ENCODE results near the gene EXD3.

DNA sequence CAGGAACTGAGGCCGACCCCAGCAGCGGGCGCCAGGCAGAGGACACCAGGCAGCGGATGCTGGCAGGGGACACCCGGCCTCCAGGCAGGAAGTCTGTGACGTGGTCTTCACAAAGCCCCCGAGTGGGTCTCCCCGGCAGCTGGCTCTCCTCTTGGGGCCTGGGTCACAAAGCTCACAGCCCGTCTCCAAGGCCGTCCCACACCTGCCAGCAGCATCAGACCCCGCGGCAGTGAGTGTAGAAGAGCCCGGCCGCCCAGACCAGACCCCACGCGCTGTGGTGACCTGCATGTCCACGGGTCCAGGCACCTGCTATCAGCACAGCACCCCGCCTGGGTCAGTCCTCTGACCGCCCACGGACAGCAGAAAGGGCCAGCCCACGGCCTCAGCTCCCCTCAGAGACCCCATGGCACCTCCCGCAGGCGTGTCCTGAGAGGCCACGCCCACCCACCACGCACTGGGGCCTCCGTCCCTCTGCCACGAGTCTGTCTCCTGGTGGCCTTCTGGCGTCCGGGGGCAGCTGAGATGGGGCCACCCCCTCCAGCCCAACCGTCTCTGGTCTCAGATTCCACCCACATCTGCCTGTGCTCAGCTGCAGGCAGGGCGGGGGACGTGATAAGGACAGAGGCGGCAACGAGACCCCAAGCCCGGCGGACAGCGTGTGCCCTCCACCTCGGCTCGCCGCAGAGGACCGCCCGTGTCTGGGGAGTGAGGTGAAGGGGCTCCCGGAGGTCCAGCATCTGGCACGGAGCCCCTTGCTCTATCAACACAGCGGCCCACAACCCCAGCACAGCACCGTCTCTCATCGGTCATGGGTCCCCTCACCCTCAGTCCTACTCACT lies 34.2 kb downstream of the EXD3 start:
- no peak for TF ChIP-seq PREB (CRISPR knock-in tag; IDR thresholded peaks at IDR 0.05)
- no peak for TF ChIP-seq POLR2A (IDR thresholded peaks at IDR 0.05; ENCODE audit: insufficient read depth in 1 of 2, low read depth in 2 of 2, low read length in 2 of 2)
- no peak for TF ChIP-seq PHF5A (CRISPR knock-in tag; IDR thresholded peaks at IDR 0.05; ENCODE audit: low read depth, unreplicated experiment)
- no peak for TF ChIP-seq TAF1 (CRISPR knock-in tag; IDR thresholded peaks at IDR 0.05)
- TF ChIP-seq TBP (CRISPR knock-in tag; IDR thresholded peaks at IDR 0.05), result no peak
- no peak for TF ChIP-seq CTCF (CRISPR knock-in tag; IDR thresholded peaks at IDR 0.05)
- TF ChIP-seq EP300 (IDR thresholded peaks at IDR 0.05; ENCODE audit: low read depth in 2 of 2, low read length in 2 of 2), result no peak
- TF ChIP-seq EP300 (CRISPR knock-in tag; IDR thresholded peaks at IDR 0.05; ENCODE audit: borderline replicate concordance), result no peak
- TF ChIP-seq NR3C1 (CRISPR knock-in tag; IDR thresholded peaks at IDR 0.05), result no peak
- TF ChIP-seq, protein P1, sequence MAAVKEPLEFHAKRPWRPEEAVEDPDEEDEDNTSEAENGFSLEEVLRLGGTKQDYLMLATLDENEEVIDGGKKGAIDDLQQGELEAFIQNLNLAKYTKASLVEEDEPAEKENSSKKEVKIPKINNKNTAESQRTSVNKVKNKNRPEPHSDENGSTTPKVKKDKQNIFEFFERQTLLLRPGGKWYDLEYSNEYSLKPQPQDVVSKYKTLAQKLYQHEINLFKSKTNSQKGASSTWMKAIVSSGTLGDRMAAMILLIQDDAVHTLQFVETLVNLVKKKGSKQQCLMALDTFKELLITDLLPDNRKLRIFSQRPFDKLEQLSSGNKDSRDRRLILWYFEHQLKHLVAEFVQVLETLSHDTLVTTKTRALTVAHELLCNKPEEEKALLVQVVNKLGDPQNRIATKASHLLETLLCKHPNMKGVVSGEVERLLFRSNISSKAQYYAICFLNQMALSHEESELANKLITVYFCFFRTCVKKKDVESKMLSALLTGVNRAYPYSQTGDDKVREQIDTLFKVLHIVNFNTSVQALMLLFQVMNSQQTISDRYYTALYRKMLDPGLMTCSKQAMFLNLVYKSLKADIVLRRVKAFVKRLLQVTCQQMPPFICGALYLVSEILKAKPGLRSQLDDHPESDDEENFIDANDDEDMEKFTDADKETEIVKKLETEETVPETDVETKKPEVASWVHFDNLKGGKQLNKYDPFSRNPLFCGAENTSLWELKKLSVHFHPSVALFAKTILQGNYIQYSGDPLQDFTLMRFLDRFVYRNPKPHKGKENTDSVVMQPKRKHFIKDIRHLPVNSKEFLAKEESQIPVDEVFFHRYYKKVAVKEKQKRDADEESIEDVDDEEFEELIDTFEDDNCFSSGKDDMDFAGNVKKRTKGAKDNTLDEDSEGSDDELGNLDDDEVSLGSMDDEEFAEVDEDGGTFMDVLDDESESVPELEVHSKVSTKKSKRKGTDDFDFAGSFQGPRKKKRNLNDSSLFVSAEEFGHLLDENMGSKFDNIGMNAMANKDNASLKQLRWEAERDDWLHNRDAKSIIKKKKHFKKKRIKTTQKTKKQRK (IDR thresholded peaks at IDR 0.05; ENCODE audit: low read length), result no peak
- no peak for TF ChIP-seq KDM5A (IDR thresholded peaks at IDR 0.05; ENCODE audit: borderline replicate concordance, low read length)
- no peak for TF ChIP-seq POLR2AphosphoS5 (IDR thresholded peaks at IDR 0.05; ENCODE audit: low read depth, low read length)
- TF ChIP-seq PBX2 (CRISPR knock-in tag; IDR thresholded peaks at IDR 0.05), result no peak
- TF ChIP-seq SIN3A (IDR thresholded peaks at IDR 0.05; ENCODE audit: borderline replicate concordance, low read depth, low read length), result no peak
